Activated CD4-positive, CD25-positive, alpha-beta regulatory T cell (primary cell): ENCODE results near the gene TEDC1.

Experiments used
- DNase-seq, 4 experiments: peaks; one replicate each; lab custom pipeline; 2025; lab: John Stamatoyannopoulos, UW

Gene TEDC1

GRCh38 chr14:105484997-105485393 lies 6.1 kb upstream of the TEDC1 start:
- DNase-seq = no peak

- peak in 2 of 4 experiments; percentile 29 to 33 for DNase-seq
Observed at GRCh38 chr14:105485739-105486162, 5.3 kb upstream of the TEDC1 start.

GRCh38 chr14:105486163-105486973 lies 4.7 kb upstream of the TEDC1 start, which contains the start of gene CRIP1:
Gene CRIP1 (plus strand): TSS chr14:105486886. CDS start chr14:105487260, 374 bp downstream.
- DNase-seq = no peak

- DNase-seq = peak in 2 of 4 experiments; percentile 30 to 53
Observed at GRCh38 chr14:105486974-105487448, 4.0 kb upstream of the TEDC1 start.

- peak in 3 of 4 experiments; percentile 29 to 56 (median 54) for DNase-seq
Observed at GRCh38 chr14:105487449-105487985, 3.5 kb upstream of the TEDC1 start.

- DNase-seq = no peak
Observed at GRCh38 chr14:105487986-105488777, 2.9 kb upstream of the TEDC1 start.

GRCh38 chr14:105488781-105489541 lies 2.1 kb upstream of the TEDC1 start:
- DNase-seq = no peak

- peak; percentile 50 to 78 (median 72) for DNase-seq
Observed at GRCh38 chr14:105489542-105490266, 1.3 kb upstream of the TEDC1 start.

GRCh38 chr14:105490267-105490571 lies 827 bp upstream of the TEDC1 start:
- no peak for DNase-seq

- DNase-seq = peak; percentile 47 to 72 (median 64)
Observed at GRCh38 chr14:105491366-105491973, 424 bp downstream of the TEDC1 start.

- no peak for DNase-seq
Observed at GRCh38 chr14:105492031-105492970, 1.3 kb downstream of the TEDC1 start.

GRCh38 chr14:105492971-105493871 lies 2.2 kb downstream of the TEDC1 start:
- DNase-seq = no peak

- DNase-seq = no peak
Observed at GRCh38 chr14:105493921-105494605, 3.0 kb downstream of the TEDC1 start.

GRCh38 chr14:105494606-105494929 lies 3.5 kb downstream of the TEDC1 start:
- DNase-seq = no peak

- no peak for DNase-seq
Observed at GRCh38 chr14:105495101-105495989, 4.3 kb downstream of the TEDC1 start.

- DNase-seq = no peak
Observed at GRCh38 chr14:105495990-105496830, 5.2 kb downstream of the TEDC1 start.
